Mucosa of rectum (tissue), 2 donors: Measurements from ENCODE around the gene FGF14.

Experiments
- H3K27ac ChIP-seq, 2 donors: one replicate each; pipeline ENCODE4 v1.7.0; 2013; ENCODE audit warnings: inconsistent platforms in 2 of 2, low read depth in 2 of 2, low read length in 2 of 2
- H3K27me3 ChIP-seq, 2 donors: one replicate each; pipeline ENCODE4 v1.7.0; 2013; ENCODE audit warnings: low read length in 2 of 2; ENCODE audit not compliant: control insufficient read depth in 2 of 2, insufficient read depth in 2 of 2
- H3K36me3 ChIP-seq, 2 donors: one replicate each; pipeline ENCODE4 v1.7.0; 2013; ENCODE audit warnings: low read length in 2 of 2; ENCODE audit not compliant: control insufficient read depth in 2 of 2, insufficient read depth in 2 of 2
- H3K4me1 ChIP-seq, 2 donors: one replicate each; pipeline ENCODE4 v1.7.0; 2013; ENCODE audit warnings: low read length in 2 of 2, mild to moderate bottlenecking in 1 of 2; ENCODE audit not compliant: control insufficient read depth in 2 of 2, insufficient read depth in 2 of 2
- H3K4me3 ChIP-seq, 2 donors: one replicate each; pipeline ENCODE4 v1.7.0; 2013; ENCODE audit warnings: low read length in 2 of 2
- H3K9ac ChIP-seq, 2 donors: one replicate each; pipeline ENCODE4 v1.7.0; 2013; ENCODE audit warnings: low read length in 2 of 2, low read depth in 1 of 2, mild to moderate bottlenecking in 1 of 2
- H3K9me3 ChIP-seq, 2 donors: one replicate each; pipeline ENCODE4 v1.7.0; 2013; ENCODE audit warnings: low read length in 2 of 2; ENCODE audit not compliant: control insufficient read depth in 2 of 2
- donor health status: healthy.
- donor health status: Normal muscosa, but diverticular disease.

Gene FGF14

GRCh38 chr13:102369302-102369701 is 32.5 kb downstream of the FGF14 start:
- H3K27ac ChIP-seq, result no peak overlapping the region

GRCh38 chr13:102367836-102368235 is 34.0 kb downstream of the FGF14 start:
- Histone ChIP-seq H3K4me3 (no peak overlapping the region), H3K36me3 (no peaks in the 10 kb centered on the region)

More at GRCh38 chr13:102369302-102369701, 32.5 kb downstream of the FGF14 start:
- no peaks in the 10 kb centered on the region for H3K4me1 ChIP-seq
- H3K4me3 ChIP-seq, result no peak overlapping the region
- no peaks in the 10 kb centered on the region for H3K9me3 ChIP-seq
- no peaks in the 10 kb centered on the region for H3K36me3 ChIP-seq
- no peak overlapping the region for H3K9ac ChIP-seq
- H3K27me3 ChIP-seq, result no peaks in the 10 kb centered on the region

GRCh38 chr13:102361113-102361512 is 40.7 kb downstream of the FGF14 start:
- no peaks in the 10 kb centered on the region for H3K4me1 ChIP-seq
- no peaks in the 10 kb centered on the region for H3K27me3 ChIP-seq
- no peak overlapping the region for H3K4me3 ChIP-seq
- no peaks in the 10 kb centered on the region for H3K36me3 ChIP-seq
- H3K9ac ChIP-seq, result no peak overlapping the region
- H3K9me3 ChIP-seq, result no peaks in the 10 kb centered on the region
- H3K27ac ChIP-seq, result no peak overlapping the region

More at GRCh38 chr13:102367836-102368235, 34.0 kb downstream of the FGF14 start:
- H3K27ac ChIP-seq, result no peak overlapping the region
- no peaks in the 10 kb centered on the region for H3K27me3 ChIP-seq
- H3K9me3 ChIP-seq, result no peaks in the 10 kb centered on the region
- no peaks in the 10 kb centered on the region for H3K4me1 ChIP-seq
- H3K9ac ChIP-seq, result no peak overlapping the region

GRCh38 chr13:102359264-102359663 is 42.6 kb downstream of the FGF14 start:
- Histone ChIP-seq H3K27me3 (no peaks in the 10 kb centered on the region), H3K9me3 (no peaks in the 10 kb centered on the region), H3K27ac (no peak overlapping the region), H3K4me3 (no peak overlapping the region), H3K9ac (no peak overlapping the region), H3K4me1 (no peaks in the 10 kb centered on the region), H3K36me3 (no peaks in the 10 kb centered on the region)

GRCh38 chr13:102355251-102355650 is 46.6 kb downstream of the FGF14 start:
- no peak overlapping the region for H3K4me3 ChIP-seq
- H3K27me3 ChIP-seq, result no peaks in the 10 kb centered on the region
- H3K9ac ChIP-seq, result no peak overlapping the region
- H3K9me3 ChIP-seq, result no peaks in the 10 kb centered on the region
- H3K27ac ChIP-seq, result no peak overlapping the region
- no peaks in the 10 kb centered on the region for H3K4me1 ChIP-seq
- H3K36me3 ChIP-seq, result no peaks in the 10 kb centered on the region

- no peaks in the 10 kb centered on the region for H3K9me3 ChIP-seq
- no peak overlapping the region for H3K4me3 ChIP-seq
- H3K36me3 ChIP-seq, result no peaks in the 10 kb centered on the region
- no peaks in the 10 kb centered on the region for H3K27me3 ChIP-seq
- H3K9ac ChIP-seq, result no peak overlapping the region
- H3K27ac ChIP-seq, result no peak overlapping the region
- H3K4me1 ChIP-seq, result no peaks in the 10 kb centered on the region
These were observed 47.8 kb downstream of the FGF14 start for GRCh38 chr13:102354011-102354410.

- no peaks in the 10 kb centered on the region for H3K36me3 ChIP-seq
- no peaks in the 10 kb centered on the region for H3K27me3 ChIP-seq
- no peak overlapping the region for H3K27ac ChIP-seq
- no peaks in the 10 kb centered on the region for H3K9me3 ChIP-seq
- H3K4me3 ChIP-seq, result no peak overlapping the region
- no peaks in the 10 kb centered on the region for H3K4me1 ChIP-seq
- no peak overlapping the region for H3K9ac ChIP-seq
These were observed 50.3 kb downstream of the FGF14 start for GRCh38 chr13:102351521-102351920.

GRCh38 chr13:102347490-102347889 is 54.4 kb downstream of the FGF14 start:
- Histone ChIP-seq H3K27me3 (no peaks in the 10 kb centered on the region), H3K36me3 (no peaks in the 10 kb centered on the region), H3K4me1 (no peaks in the 10 kb centered on the region), H3K9ac (no peak overlapping the region), H3K9me3 (no peaks in the 10 kb centered on the region), H3K27ac (no peak overlapping the region), H3K4me3 (no peak overlapping the region)

GRCh38 chr13:102346769-102347168 is 55.1 kb downstream of the FGF14 start:
- H3K36me3 ChIP-seq, result no peaks in the 10 kb centered on the region
- H3K4me3 ChIP-seq, result no peak overlapping the region
- no peaks in the 10 kb centered on the region for H3K9me3 ChIP-seq
- H3K27ac ChIP-seq, result no peak overlapping the region
- H3K9ac ChIP-seq, result no peak overlapping the region
- H3K27me3 ChIP-seq, result no peaks in the 10 kb centered on the region
- H3K4me1 ChIP-seq, result no peaks in the 10 kb centered on the region

- Histone ChIP-seq H3K27ac (no peak overlapping the region), H3K4me3 (no peak overlapping the region), H3K36me3 (no peaks in the 10 kb centered on the region), H3K4me1 (no peaks in the 10 kb centered on the region), H3K9ac (no peak overlapping the region), H3K9me3 (no peaks in the 10 kb centered on the region), H3K27me3 (no peaks in the 10 kb centered on the region)
These were observed 57.4 kb downstream of the FGF14 start for GRCh38 chr13:102344410-102344809.
